H1 (cell line): ENCODE results near the gene ELL. TPM values are rescaled to one million over a fixed set of nuclear protein-coding genes. Genes with fewer than 3 reads are reported as not detected.
A peak's percentile ranks its signal among the peaks of the same experiment; 100 is the strongest.

Source experiments
- CTCF ChIA-PET: fragments of 300-600 bp; sonication (Branson Sonifier 250); formaldehyde crosslinking; loops from one replicate; lab custom pipeline; 2021; ENCODE audit not compliant: partially characterized antibody; lab: Charles Lee
- POLR2A ChIA-PET: fragments of 300-600 bp; sonication (Branson Sonifier 250); formaldehyde crosslinking; loops from one replicate; lab custom pipeline; 2021; ENCODE audit warnings: inconsistent platforms; ENCODE audit not compliant: partially characterized antibody; lab: Charles Lee
- DNase-seq, 2 experiments: peaks; one replicate each; pipeline versions ENCODE4 v3.0.0 to v3.0.0-alpha.2; 2010 to 2022; ENCODE audit warnings: low spot score in 2 of 2, low read depth in 1 of 2, mixed read lengths in 1 of 2
- FAIRE-seq: peaks from 2 replicates; lab custom pipeline; 2011; peaks lifted over from hg19 to GRCh38; lab: Jason Lieb, UNC
- H2AFZ ChIP-seq: 2 replicates; pipeline ENCODE4 v1.8.1; 2012; ENCODE audit warnings: low read length, inconsistent platforms
- H2AK5ac ChIP-seq: 2 replicates; pipeline ENCODE4 v1.6.1; 2013; ENCODE audit warnings: low read depth, low read length
- H2BK120ac ChIP-seq: replicated peaks from 2 replicates; pipeline ENCODE3; 2013; ENCODE audit warnings: low read depth, low read length, inconsistent platforms
- H2BK12ac ChIP-seq: 2 replicates; pipeline ENCODE4 v1.6.1; 2013; ENCODE audit warnings: low read depth, low read length
- H2BK15ac ChIP-seq: 2 replicates; pipeline ENCODE4 v1.6.1; 2013; ENCODE audit warnings: low read length
- H2BK20ac ChIP-seq: 2 replicates; pipeline ENCODE4 v1.6.1; 2013; ENCODE audit warnings: low read length
- H2BK5ac ChIP-seq: 2 replicates; pipeline ENCODE4 v1.6.1; 2013; ENCODE audit warnings: low read depth, low read length
- H3K14ac ChIP-seq: 2 replicates; pipeline ENCODE4 v1.6.1; 2013; ENCODE audit warnings: inconsistent platforms; ENCODE audit not compliant: insufficient read length
- H3K18ac ChIP-seq: 2 replicates; pipeline ENCODE4 v1.6.1; 2013; ENCODE audit warnings: low read length; ENCODE audit errors: extremely low read depth
- H3K23ac ChIP-seq: 2 replicates; pipeline ENCODE4 v1.6.1; 2013; ENCODE audit warnings: inconsistent platforms; ENCODE audit not compliant: insufficient read length
- H3K23me2 ChIP-seq: 2 replicates; pipeline ENCODE4 v1.6.1; 2013; ENCODE audit warnings: low read depth, low read length
- H3K27ac ChIP-seq: 2 replicates; pipeline ENCODE4 v1.6.1; 2011; ENCODE audit warnings: low read depth, low read length, inconsistent platforms
- H3K27me3 ChIP-seq, 4 experiments: replicated peaks in 1 of 4; 1 replicate in 1 of 4; 2 replicates in 3 of 4; pipeline versions ENCODE4 v1.6.1 to v1.8.1; 2011 to 2013; ENCODE audit warnings: low read length in 3 of 4, mild to moderate bottlenecking in 3 of 4, inconsistent platforms in 2 of 4, mixed read lengths in 2 of 4, moderate library complexity in 1 of 4; ENCODE audit not compliant: control insufficient read depth in 3 of 4, insufficient read depth in 3 of 4; ENCODE audit errors: extremely low read depth in 1 of 4
- H3K36me3 ChIP-seq, 4 experiments: 2 replicates each; pipeline versions ENCODE4 v1.6.1 to v1.8.1; 2011 to 2013; ENCODE audit warnings: mild to moderate bottlenecking in 4 of 4, low read length in 3 of 4, moderate library complexity in 2 of 4, control low read depth in 1 of 4, inconsistent platforms in 1 of 4; ENCODE audit not compliant: insufficient read depth in 4 of 4, control insufficient read depth in 2 of 4
- H3K4ac ChIP-seq: replicated peaks from 2 replicates; pipeline ENCODE3; 2013; ENCODE audit warnings: low read length, low read depth, mixed read lengths, inconsistent platforms; ENCODE audit not compliant: insufficient read length
- H3K4me1 ChIP-seq, 4 experiments: replicated peaks in 1 of 4; 1 replicate in 1 of 4; 2 replicates in 3 of 4; pipeline versions ENCODE4 v1.6.1 to v1.8.1; 2011 to 2013; ENCODE audit warnings: low read length in 3 of 4, inconsistent platforms in 2 of 4, mixed read lengths in 1 of 4; ENCODE audit not compliant: insufficient read depth in 4 of 4, control insufficient read depth in 3 of 4
- H3K4me2 ChIP-seq, 2 experiments: 2 replicates each; pipeline versions ENCODE4 v1.6.1 to v1.8.1; 2011 to 2013; ENCODE audit warnings: low read depth in 2 of 2, low read length in 2 of 2, control low read depth in 1 of 2, inconsistent platforms in 1 of 2, mild to moderate bottlenecking in 1 of 2; ENCODE audit not compliant: insufficient read depth in 1 of 2
- H3K4me3 ChIP-seq, 4 experiments: fragments of 200-600, 300-600 bp in 1 of 4; sonication (generic), shearing (Covaris generic), sonication (Bioruptor Twin) in 1 of 4; 2 replicates each; pipeline versions ENCODE4 v1.5.1 to v1.8.1; 2011 to 2016; ENCODE audit warnings: low read length in 4 of 4, low read depth in 3 of 4, control low read depth in 2 of 4, inconsistent platforms in 2 of 4, mild to moderate bottlenecking in 2 of 4, mixed read lengths in 1 of 4, moderate library complexity in 1 of 4; ENCODE audit not compliant: insufficient read depth in 2 of 4; ENCODE audit errors: extremely low read depth in 1 of 4
- H3K56ac ChIP-seq: replicated peaks from 2 replicates; pipeline ENCODE3; 2013; ENCODE audit warnings: low read depth, mild to moderate bottlenecking, mixed read lengths, low read length, inconsistent platforms; ENCODE audit not compliant: insufficient read length
- H3K79me1 ChIP-seq: 2 replicates; pipeline ENCODE4 v1.6.1; 2013; ENCODE audit warnings: low read depth, low read length, control low read depth
- H3K79me2 ChIP-seq, 2 experiments: 2 replicates each; pipeline versions ENCODE4 v1.6.1 to v1.8.1; 2012 to 2013; ENCODE audit warnings: low read length in 2 of 2, mild to moderate bottlenecking in 2 of 2, inconsistent platforms in 1 of 2; ENCODE audit not compliant: insufficient read depth in 2 of 2, control insufficient read depth in 1 of 2
- H3K9ac ChIP-seq, 4 experiments: replicated peaks in 1 of 4; 1 replicate in 1 of 4; 2 replicates in 3 of 4; pipeline versions ENCODE4 v1.6.1 to v1.8.1; 2011 to 2013; ENCODE audit warnings: low read depth in 3 of 4, low read length in 3 of 4, control low read depth in 2 of 4, mild to moderate bottlenecking in 2 of 4, moderate library complexity in 2 of 4, inconsistent platforms in 1 of 4; ENCODE audit errors: extremely low read depth in 1 of 4
- H3K9me3 ChIP-seq, 2 experiments: 2 replicates each; pipeline versions ENCODE4 v1.6.1 to v1.8.1; 2012 to 2013; ENCODE audit warnings: mild to moderate bottlenecking in 2 of 2, moderate library complexity in 2 of 2, control low read depth in 1 of 2, inconsistent platforms in 1 of 2, low read depth in 1 of 2, low read length in 1 of 2, mixed read lengths in 1 of 2; ENCODE audit not compliant: insufficient read depth in 2 of 2
- H4K20me1 ChIP-seq, 2 experiments: replicated peaks in 1 of 2; 2 replicates each; pipeline versions ENCODE3 to v1.8.1; 2011 to 2013; ENCODE audit warnings: inconsistent platforms in 2 of 2, low read length in 2 of 2, mild to moderate bottlenecking in 1 of 2; ENCODE audit not compliant: insufficient read depth in 2 of 2, control insufficient read depth in 1 of 2
- H4K5ac ChIP-seq: 2 replicates; pipeline ENCODE4 v1.6.1; 2013; ENCODE audit warnings: low read length, low read depth, mixed read lengths, inconsistent platforms; ENCODE audit not compliant: insufficient read length
- H4K8ac ChIP-seq: 2 replicates; pipeline ENCODE4 v1.8.0; 2013; ENCODE audit warnings: mild to moderate bottlenecking, moderate library complexity, low read length, inconsistent platforms; ENCODE audit not compliant: insufficient read depth; ENCODE audit errors: extremely low read depth
- H4K91ac ChIP-seq: replicated peaks from 2 replicates; pipeline ENCODE3; 2013; ENCODE audit warnings: low read length, mixed read lengths, inconsistent platforms; ENCODE audit not compliant: insufficient read length
- EP300 ChIP-seq, 2 experiments: IDR thresholded peaks; 1 replicate in 1 of 2; 2 replicates in 1 of 2; pipeline ENCODE4 v1.6.1; 2011 to 2012; ENCODE audit warnings: low read depth in 2 of 2, low read length in 2 of 2, mild to moderate bottlenecking in 2 of 2, borderline replicate concordance in 1 of 2, inconsistent platforms in 1 of 2, moderate library complexity in 1 of 2
- MAX ChIP-seq: IDR thresholded peaks from 2 replicates; pipeline ENCODE4 v1.6.1; 2012; ENCODE audit warnings: inconsistent platforms
- NANOG ChIP-seq: IDR thresholded peaks from 2 replicates; pipeline ENCODE4 v1.6.1; 2011; ENCODE audit warnings: low read length, low read depth, mild to moderate bottlenecking, inconsistent platforms; ENCODE audit not compliant: insufficient read depth, poor library complexity, severe bottlenecking
- NRF1 ChIP-seq: IDR thresholded peaks from 2 replicates; pipeline ENCODE4 v1.6.1; 2011; ENCODE audit warnings: mild to moderate bottlenecking, low read depth, low read length, improper control_type of control experiment
- SIN3A ChIP-seq, 2 experiments: IDR thresholded peaks in 1 of 2; conservative IDR thresholded peaks in 1 of 2; 2 replicates each; pipeline ENCODE4 v1.6.1; 2011 to 2012; ENCODE audit warnings: low read length in 2 of 2, improper control_type of control experiment in 1 of 2, low read depth in 1 of 2, mild to moderate bottlenecking in 1 of 2
- TBP ChIP-seq: IDR thresholded peaks from 2 replicates; pipeline ENCODE4 v1.6.1; 2011; ENCODE audit warnings: low read depth, low read length, improper control_type of control experiment
- WGBS, 2 experiments: shearing (Covaris generic) in 1 of 2; methylation state at CpG; one replicate each; pipeline versions ENCODE4 v1.1.6 to v1.1.7; 2013 to 2015; ENCODE audit warnings: low lambda C conversion rate in 2 of 2, mixed read lengths in 2 of 2, inconsistent platforms in 1 of 2, low coverage in 1 of 2, missing lambda C conversion rate in 1 of 2; ENCODE audit not compliant: insufficient replicate concordance in 2 of 2, insufficient coverage in 1 of 2, insufficient read length in 1 of 2; ENCODE audit errors: extremely low coverage in 1 of 2, missing lambda C conversion rate in 1 of 2; 5-methylcytosine and 5-hydroxymethylcytosine counted together
- polyA plus RNA-seq, 7 experiments: library from polyadenylated mRNA; depleted of rRNA in 3 of 7; stranded (reverse) in 5 of 7; unstranded in 2 of 7; fragments of >200 nt in 5 of 7; fragments of 200-250 nt in 2 of 7; gene quantifications; 1 replicate in 5 of 7; 2 replicates in 1 of 7; 4 replicates in 1 of 7; pipeline versions ENCODE4 v1.2.1 to v1.2.3, GENCODE V29; 2011 to 2013; ENCODE audit warnings: missing spikeins in 2 of 7, mixed read lengths in 2 of 7
- total RNA-seq: library from RNA; stranded (reverse); fragmentation: NEBNext Ultra II Directional; extraction: Animal tissue kit (Norgen Biotek cat#: 25700); gene quantifications from 2 replicates; pipeline ENCODE4 v1.2.1, GENCODE V29; 2021
- TF ChIP-seq, protein P1 (sequence below), 3 experiments: IDR thresholded peaks; 1 replicate in 2 of 3; 2 replicates in 1 of 3; pipeline versions ENCODE4 v1.5.1 to v1.6.1; 2011; ENCODE audit warnings: low read length in 3 of 3, mild to moderate bottlenecking in 3 of 3, inconsistent platforms in 2 of 3, low read depth in 1 of 3, moderate library complexity in 1 of 3; ENCODE audit not compliant: insufficient read depth in 1 of 3; ENCODE audit errors: control extremely low read depth in 1 of 3

The ELL gene
- total and polyA plus RNA-seq, 2 of the 8 experiments (the other 6 are each of a cell fraction or from before 2014, with no cell fraction given), result 5.2 to 10.5 TPM

DNA sequence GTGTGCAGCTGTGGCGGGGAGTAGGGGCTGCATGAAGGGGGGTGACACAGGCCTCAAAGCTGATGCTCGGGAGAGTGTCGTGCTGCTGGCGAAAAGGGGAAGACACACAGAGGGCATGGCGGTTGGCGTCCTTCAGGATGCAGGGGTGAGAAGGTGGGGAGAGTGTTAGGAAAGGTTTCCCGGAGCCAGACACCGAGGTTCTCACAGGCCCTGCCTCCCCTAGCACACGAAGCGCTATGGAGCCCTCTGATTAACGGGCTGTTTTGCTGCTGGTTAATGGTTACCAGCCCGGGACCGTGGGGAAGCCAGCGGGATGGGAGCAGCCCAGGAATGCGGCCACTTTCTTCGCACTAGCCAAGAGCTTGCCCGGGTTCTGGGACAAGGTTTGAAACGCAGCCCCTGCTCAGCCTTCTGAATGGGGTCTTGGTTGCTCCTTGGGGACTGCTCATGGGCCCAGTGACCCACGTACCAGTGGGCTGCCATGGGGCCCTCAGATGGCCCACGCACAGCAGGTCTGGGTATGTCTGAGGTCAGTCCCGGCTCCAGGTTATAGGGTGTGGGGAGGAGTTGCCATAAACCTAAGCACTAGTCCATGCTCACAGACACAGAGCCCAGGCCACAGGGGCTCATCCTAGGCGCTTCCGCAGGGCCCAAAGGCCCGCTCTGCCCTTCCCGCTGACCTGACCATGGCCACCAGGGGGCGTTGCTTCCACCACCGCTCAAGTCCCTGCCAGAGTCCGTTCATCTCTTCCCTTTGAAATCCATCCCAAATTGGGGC, 52.6 kb downstream of the ELL start:
- no peaks in the 10 kb centered on the region for H3K36me3 ChIP-seq
- H3K4me3 ChIP-seq, result no peak overlapping the region
- H4K5ac ChIP-seq, result no peak overlapping the region
- H3K27ac ChIP-seq, result peak overlapping the region; percentile 27
- ChIA-PET CTCF (interaction anchor here (0.6 to 11.1 kb wide), 54 partner anchors 9 to 667 kb away, joined by 3 to 213 read pairs (median 4); partner anchors contain the start of genes ELL, REX1BD and TMEM59L), POLR2A (interaction anchor here (0.6 to 1.5 kb wide), 4 partner anchors 29 to 581 kb away, joined by 3 to 6 read pairs (median 4); no protein-coding TSS in a partner anchor)
- peaks cover 11% of the 10 kb centered on the region for H3K79me1 ChIP-seq
- H3K9ac ChIP-seq, result no peak overlapping the region
- no peak overlapping the region for H2BK15ac ChIP-seq
- H3K9me3 ChIP-seq, result no peaks in the 10 kb centered on the region
- peaks cover 13 to 19% of the 10 kb centered on the region in 2 experiments for H4K20me1 ChIP-seq
- peak overlapping the region; percentile 3 for H4K8ac ChIP-seq
- H2BK20ac ChIP-seq, result no peak overlapping the region
- H2AFZ ChIP-seq, result no peak overlapping the region
- no peak overlapping the region for H3K23ac ChIP-seq
- H3K4me2 ChIP-seq, result no peak overlapping the region
- peak overlapping the region; percentile 50; the same call in 1 of the 2 replicates for H2BK12ac ChIP-seq
- H3K79me2 ChIP-seq, result no peaks in the 10 kb centered on the region
- no peak overlapping the region for H4K91ac ChIP-seq
- peaks cover 8% of the 10 kb centered on the region; the same call in 1 of the 2 replicates for H3K23me2 ChIP-seq
- H3K4me1 ChIP-seq, result peaks cover 0 to 1% (median 0%) of the 10 kb centered on the region in 4 experiments; a peak in 2 of 7 replicates
- FAIRE-seq, result peak; percentile 39
- DNase-seq, result peak; percentile 53 to 95
- no peak overlapping the region; the same call in 1 of the 2 replicates for H3K18ac ChIP-seq
- H3K4ac ChIP-seq, result no peak overlapping the region
- no peak overlapping the region for H3K56ac ChIP-seq
- no peak overlapping the region for H3K14ac ChIP-seq
- 74% methylated on average over 28 of the region's 28 CpGs; no CpG with 5 or more reads in 1 of the 2 experiments for WGBS, 2 experiments
- no peak overlapping the region for H2AK5ac ChIP-seq
- H2BK120ac ChIP-seq, result no peak overlapping the region
- H2BK5ac ChIP-seq, result no peak overlapping the region
- H3K27me3 ChIP-seq, result no peaks in the 10 kb centered on the region
- no peak for TF ChIP-seq MAX
- no peak for TF ChIP-seq NRF1
- no peak for TF ChIP-seq EP300 (IDR thresholded peaks at IDR 0.05; ENCODE audit: borderline replicate concordance in 1 of 2, low read depth in 2 of 2, low read length in 2 of 2)
- 0 out of 4 replicates have a peak, but pooled peaks of 1 of the 2 experiments have one; percentile 40 for TF ChIP-seq SIN3A (conservative IDR thresholded peaks at IDR 0.05 in 1 of 2, IDR thresholded peaks at IDR 0.05 in 1 of 2; ENCODE audit: low read depth in 1 of 2, low read length in 2 of 2)
- no peak for TF ChIP-seq TBP
- no peak for TF ChIP-seq NANOG
- TF ChIP-seq, protein P1, sequence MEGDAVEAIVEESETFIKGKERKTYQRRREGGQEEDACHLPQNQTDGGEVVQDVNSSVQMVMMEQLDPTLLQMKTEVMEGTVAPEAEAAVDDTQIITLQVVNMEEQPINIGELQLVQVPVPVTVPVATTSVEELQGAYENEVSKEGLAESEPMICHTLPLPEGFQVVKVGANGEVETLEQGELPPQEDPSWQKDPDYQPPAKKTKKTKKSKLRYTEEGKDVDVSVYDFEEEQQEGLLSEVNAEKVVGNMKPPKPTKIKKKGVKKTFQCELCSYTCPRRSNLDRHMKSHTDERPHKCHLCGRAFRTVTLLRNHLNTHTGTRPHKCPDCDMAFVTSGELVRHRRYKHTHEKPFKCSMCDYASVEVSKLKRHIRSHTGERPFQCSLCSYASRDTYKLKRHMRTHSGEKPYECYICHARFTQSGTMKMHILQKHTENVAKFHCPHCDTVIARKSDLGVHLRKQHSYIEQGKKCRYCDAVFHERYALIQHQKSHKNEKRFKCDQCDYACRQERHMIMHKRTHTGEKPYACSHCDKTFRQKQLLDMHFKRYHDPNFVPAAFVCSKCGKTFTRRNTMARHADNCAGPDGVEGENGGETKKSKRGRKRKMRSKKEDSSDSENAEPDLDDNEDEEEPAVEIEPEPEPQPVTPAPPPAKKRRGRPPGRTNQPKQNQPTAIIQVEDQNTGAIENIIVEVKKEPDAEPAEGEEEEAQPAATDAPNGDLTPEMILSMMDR (IDR thresholded peaks at IDR 0.05; ENCODE audit: control extremely low read depth in 1 of 3, insufficient read depth in 1 of 3, low read depth in 1 of 3, low read length in 3 of 3), result peak; percentile 92 to 96 (median 95)
